Measurements from ENCODE around the gene PKD2L1.
"Not testable (repeated sequence)": the region's sequence is repeated elsewhere in the genome, so short reads cannot be mapped to it uniquely, and the experiment has no call there.

PKD2L1 gene

GRCh38 chr10:100286051-100287033 lies 43.7 kb downstream of the PKD2L1 start, which contains the start of gene BLOC1S2:
Gene BLOC1S2 (minus strand): TSS chr10:100286680. CDS start chr10:100286659, 21 bp downstream.
- DNase-seq (ENCODE audit: low read depth): peak; percentile 84

- not testable (repeated sequence) for DNase-seq (ENCODE audit: low read depth)
Measured at GRCh38 chr10:100285326-100285725, 44.7 kb downstream of the PKD2L1 start.

- no peak for DNase-seq (ENCODE audit: low read depth)
Measured at GRCh38 chr10:100282907-100283306, 47.1 kb downstream of the PKD2L1 start.

GRCh38 chr10:100276971-100277370 lies 53.1 kb downstream of the PKD2L1 start:
- DNase-seq (ENCODE audit: low read depth): not testable (repeated sequence)

- DNase-seq (ENCODE audit: low read depth): peak; percentile 86
Measured at GRCh38 chr10:100267239-100268104, 62.6 kb downstream of the PKD2L1 start, which contains the start of gene CWF19L1. Gene CWF19L1 (minus strand): TSS chr10:100267638. CDS start chr10:100267593, 45 bp downstream.

- peak; percentile 5 for DNase-seq (ENCODE audit: low read depth)
Measured at GRCh38 chr10:100265821-100266485, 64.1 kb downstream of the PKD2L1 start.

- no peak for DNase-seq (ENCODE audit: low read depth)
Measured at GRCh38 chr10:100254191-100254590, 75.8 kb downstream of the PKD2L1 start.

- DNase-seq (ENCODE audit: low read depth): no peak
Measured at GRCh38 chr10:100253041-100253440, 77.0 kb downstream of the PKD2L1 start.

- no peak for DNase-seq (ENCODE audit: low read depth)
Measured at GRCh38 chr10:100248820-100249219, 81.2 kb downstream of the PKD2L1 start.

- DNase-seq (ENCODE audit: low read depth): no peak
Measured at GRCh38 chr10:100245484-100246220, 84.4 kb downstream of the PKD2L1 start.

- DNase-seq (ENCODE audit: low read depth): no peak
Measured at GRCh38 chr10:100239851-100240250, 90.2 kb downstream of the PKD2L1 start.

GRCh38 chr10:100238429-100238828 lies 91.6 kb downstream of the PKD2L1 start:
- no peak for DNase-seq (ENCODE audit: low read depth)

Measured in fibroblast of gingiva (primary cell).